B cell (primary cell): ENCODE measurements around the gene OR5AU1.

Experiments
- EZH2 ChIP-seq: IDR thresholded peaks from 2 replicates; pipeline ENCODE4 v1.6.1; 2012; ENCODE audit warnings: borderline replicate concordance, low read depth, mild to moderate bottlenecking, moderate library complexity, low read length; ENCODE audit not compliant: insufficient read depth, poor library complexity, severe bottlenecking
- TF ChIP-seq, protein P1 (sequence below): fragments of 200-600 bp; IDR thresholded peaks from one replicate; pipeline ENCODE4 v1.8.0; 2022; ENCODE audit warnings: antibody characterized with exemption, mild to moderate bottlenecking

DNA sequence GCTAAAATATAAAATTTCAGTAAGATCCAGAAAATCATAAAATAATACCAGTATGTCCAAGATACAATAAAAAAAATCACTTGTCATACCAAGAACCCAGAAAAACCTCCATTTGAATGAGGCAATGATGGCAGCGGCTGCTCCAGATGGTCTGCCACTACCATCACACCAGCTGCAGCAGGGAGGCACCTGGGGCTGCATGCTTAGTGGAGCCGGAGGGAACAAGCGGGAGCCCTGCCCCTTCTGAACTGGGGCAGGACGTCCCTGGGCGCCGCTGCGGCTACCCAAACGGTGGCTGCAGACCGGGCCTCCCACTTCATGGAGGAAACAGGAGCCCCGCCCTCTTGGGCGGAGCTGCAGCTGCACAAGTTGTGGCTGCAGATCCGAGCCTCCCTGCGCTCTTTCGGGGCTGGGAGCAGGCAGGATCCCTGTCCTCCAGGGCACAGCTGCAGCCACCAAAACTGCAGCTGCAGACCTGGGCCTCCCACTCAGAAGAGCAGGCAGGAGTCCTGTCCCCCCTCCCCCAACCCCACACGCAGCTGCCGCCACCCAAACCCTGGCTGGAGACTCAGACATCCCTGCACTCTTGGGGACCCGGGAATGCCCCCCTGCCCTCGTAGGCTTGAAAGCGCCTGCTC, 36.1 kb upstream of the OR5AU1 start:
- TF ChIP-seq, protein P1, sequence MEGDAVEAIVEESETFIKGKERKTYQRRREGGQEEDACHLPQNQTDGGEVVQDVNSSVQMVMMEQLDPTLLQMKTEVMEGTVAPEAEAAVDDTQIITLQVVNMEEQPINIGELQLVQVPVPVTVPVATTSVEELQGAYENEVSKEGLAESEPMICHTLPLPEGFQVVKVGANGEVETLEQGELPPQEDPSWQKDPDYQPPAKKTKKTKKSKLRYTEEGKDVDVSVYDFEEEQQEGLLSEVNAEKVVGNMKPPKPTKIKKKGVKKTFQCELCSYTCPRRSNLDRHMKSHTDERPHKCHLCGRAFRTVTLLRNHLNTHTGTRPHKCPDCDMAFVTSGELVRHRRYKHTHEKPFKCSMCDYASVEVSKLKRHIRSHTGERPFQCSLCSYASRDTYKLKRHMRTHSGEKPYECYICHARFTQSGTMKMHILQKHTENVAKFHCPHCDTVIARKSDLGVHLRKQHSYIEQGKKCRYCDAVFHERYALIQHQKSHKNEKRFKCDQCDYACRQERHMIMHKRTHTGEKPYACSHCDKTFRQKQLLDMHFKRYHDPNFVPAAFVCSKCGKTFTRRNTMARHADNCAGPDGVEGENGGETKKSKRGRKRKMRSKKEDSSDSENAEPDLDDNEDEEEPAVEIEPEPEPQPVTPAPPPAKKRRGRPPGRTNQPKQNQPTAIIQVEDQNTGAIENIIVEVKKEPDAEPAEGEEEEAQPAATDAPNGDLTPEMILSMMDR = no peak
- TF ChIP-seq EZH2 = no peak
